Measurements from ENCODE around the gene MFAP5.

DNA sequence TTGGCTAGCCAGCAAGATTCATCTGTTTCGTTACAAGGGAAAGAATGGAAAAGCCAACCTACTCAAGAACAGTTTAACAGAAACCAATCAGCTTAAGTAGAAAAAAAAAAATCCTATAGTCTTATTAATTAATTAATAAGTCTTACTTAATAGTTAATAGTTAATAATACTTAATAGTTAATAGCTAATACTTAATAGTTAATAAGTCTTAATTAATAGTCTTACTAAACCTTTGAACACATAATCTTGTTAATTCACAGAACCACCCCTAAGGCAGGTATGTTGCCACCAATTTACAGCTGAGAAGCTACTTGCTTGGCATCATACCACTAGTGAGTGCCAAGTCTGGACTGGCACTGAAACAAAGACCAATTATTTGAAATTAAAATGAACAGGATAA is 19.9 kb downstream of the MFAP5 start:
- TF ChIP-seq, protein P1, sequence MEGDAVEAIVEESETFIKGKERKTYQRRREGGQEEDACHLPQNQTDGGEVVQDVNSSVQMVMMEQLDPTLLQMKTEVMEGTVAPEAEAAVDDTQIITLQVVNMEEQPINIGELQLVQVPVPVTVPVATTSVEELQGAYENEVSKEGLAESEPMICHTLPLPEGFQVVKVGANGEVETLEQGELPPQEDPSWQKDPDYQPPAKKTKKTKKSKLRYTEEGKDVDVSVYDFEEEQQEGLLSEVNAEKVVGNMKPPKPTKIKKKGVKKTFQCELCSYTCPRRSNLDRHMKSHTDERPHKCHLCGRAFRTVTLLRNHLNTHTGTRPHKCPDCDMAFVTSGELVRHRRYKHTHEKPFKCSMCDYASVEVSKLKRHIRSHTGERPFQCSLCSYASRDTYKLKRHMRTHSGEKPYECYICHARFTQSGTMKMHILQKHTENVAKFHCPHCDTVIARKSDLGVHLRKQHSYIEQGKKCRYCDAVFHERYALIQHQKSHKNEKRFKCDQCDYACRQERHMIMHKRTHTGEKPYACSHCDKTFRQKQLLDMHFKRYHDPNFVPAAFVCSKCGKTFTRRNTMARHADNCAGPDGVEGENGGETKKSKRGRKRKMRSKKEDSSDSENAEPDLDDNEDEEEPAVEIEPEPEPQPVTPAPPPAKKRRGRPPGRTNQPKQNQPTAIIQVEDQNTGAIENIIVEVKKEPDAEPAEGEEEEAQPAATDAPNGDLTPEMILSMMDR (IDR thresholded peaks at IDR 0.05), result no peak
- no peak for TF ChIP-seq POLR2A (IDR thresholded peaks at IDR 0.05)

Data from esophagus squamous epithelium (tissue), 4 donors.